Mucosa of rectum (tissue), 2 donors: ENCODE measurements around the gene RIPK1.

ENCODE experiments used
- H3K27ac ChIP-seq, 2 donors: one replicate each; pipeline ENCODE4 v1.7.0; 2013; ENCODE audit warnings: inconsistent platforms in 2 of 2, low read depth in 2 of 2, low read length in 2 of 2
- H3K27me3 ChIP-seq, 2 donors: one replicate each; pipeline ENCODE4 v1.7.0; 2013; ENCODE audit warnings: low read length in 2 of 2; ENCODE audit not compliant: control insufficient read depth in 2 of 2, insufficient read depth in 2 of 2
- H3K36me3 ChIP-seq, 2 donors: one replicate each; pipeline ENCODE4 v1.7.0; 2013; ENCODE audit warnings: low read length in 2 of 2; ENCODE audit not compliant: control insufficient read depth in 2 of 2, insufficient read depth in 2 of 2
- H3K4me1 ChIP-seq, 2 donors: one replicate each; pipeline ENCODE4 v1.7.0; 2013; ENCODE audit warnings: low read length in 2 of 2, mild to moderate bottlenecking in 1 of 2; ENCODE audit not compliant: control insufficient read depth in 2 of 2, insufficient read depth in 2 of 2
- H3K4me3 ChIP-seq, 2 donors: one replicate each; pipeline ENCODE4 v1.7.0; 2013; ENCODE audit warnings: low read length in 2 of 2
- H3K9ac ChIP-seq, 2 donors: one replicate each; pipeline ENCODE4 v1.7.0; 2013; ENCODE audit warnings: low read length in 2 of 2, low read depth in 1 of 2, mild to moderate bottlenecking in 1 of 2
- H3K9me3 ChIP-seq, 2 donors: one replicate each; pipeline ENCODE4 v1.7.0; 2013; ENCODE audit warnings: low read length in 2 of 2; ENCODE audit not compliant: control insufficient read depth in 2 of 2
- donor health status: healthy.
- donor health status: Normal muscosa, but diverticular disease.

Gene RIPK1

GRCh38 chr6:3079682-3080081 is 11.4 kb downstream of the RIPK1 start:
- H3K9ac ChIP-seq: no peak overlapping the region
- no peaks in the 10 kb centered on the region for H3K9me3 ChIP-seq
- no peak overlapping the region for H3K27ac ChIP-seq
- H3K4me1 ChIP-seq: peaks cover 2 to 4% of the 10 kb centered on the region in 2 donors
- H3K27me3 ChIP-seq: no peaks in the 10 kb centered on the region
- no peak overlapping the region for H3K4me3 ChIP-seq
- peaks cover 58 to 73% of the 10 kb centered on the region in 2 donors for H3K36me3 ChIP-seq

- Histone ChIP-seq H3K27me3 (no peaks in the 10 kb centered on the region), H3K4me3 (no peak overlapping the region), H3K27ac (no peak overlapping the region), H3K36me3 (peaks cover 76 to 92% of the 10 kb centered on the region in 2 donors), H3K4me1 (no peaks in the 10 kb centered on the region), H3K9ac (no peak overlapping the region), H3K9me3 (no peaks in the 10 kb centered on the region)
Measured at GRCh38 chr6:3081960-3082359, 13.7 kb downstream of the RIPK1 start.

GRCh38 chr6:3085074-3085473 is 16.8 kb downstream of the RIPK1 start:
- H3K27me3 ChIP-seq: no peaks in the 10 kb centered on the region
- H3K9me3 ChIP-seq: no peaks in the 10 kb centered on the region
- no peak overlapping the region for H3K9ac ChIP-seq
- H3K27ac ChIP-seq: no peak overlapping the region
- H3K36me3 ChIP-seq: peaks cover 74 to 84% of the 10 kb centered on the region in 2 donors
- no peak overlapping the region for H3K4me3 ChIP-seq
- H3K4me1 ChIP-seq: peaks cover 4% of the 10 kb centered on the region in 2 donors

DNA sequence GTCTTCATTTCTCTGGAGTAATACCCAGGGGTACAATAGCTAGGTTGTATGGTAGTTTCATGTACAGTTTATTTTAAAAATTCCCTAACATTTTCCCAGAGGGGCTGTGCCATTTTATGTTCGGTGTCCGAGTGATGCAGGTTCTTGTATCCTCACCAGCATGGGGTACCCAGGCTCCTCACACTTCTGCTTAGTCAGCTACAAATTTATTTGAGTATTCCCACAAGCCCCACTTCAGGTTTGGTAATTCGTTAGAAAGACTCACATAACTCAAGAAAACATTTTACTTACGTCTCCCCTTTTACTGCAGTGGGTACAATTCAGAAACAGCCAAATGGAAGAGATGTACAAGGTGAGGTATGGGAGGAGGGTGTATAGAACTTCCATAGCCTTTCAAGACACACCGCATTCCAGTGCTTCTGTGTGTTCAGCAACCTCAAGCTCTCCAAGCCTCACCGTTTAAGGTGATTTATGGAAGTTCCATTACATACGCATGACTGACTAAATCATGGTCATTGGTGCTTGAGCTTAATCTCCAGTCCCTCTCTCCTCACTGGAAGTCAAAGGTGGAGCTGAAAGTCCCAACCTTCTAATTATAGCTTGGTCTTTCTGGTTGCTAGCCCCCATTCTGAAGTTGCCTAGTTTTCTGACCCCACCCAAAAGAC is 18.1 kb downstream of the RIPK1 start:
- no peak overlapping the region for H3K4me3 ChIP-seq
- peaks cover 4% of the 10 kb centered on the region in 2 donors for H3K4me1 ChIP-seq
- H3K9me3 ChIP-seq: no peaks in the 10 kb centered on the region
- no peak overlapping the region for H3K9ac ChIP-seq
- H3K36me3 ChIP-seq: peaks cover 71 to 76% of the 10 kb centered on the region in 2 donors
- H3K27ac ChIP-seq: no peak overlapping the region
- no peaks in the 10 kb centered on the region for H3K27me3 ChIP-seq

DNA sequence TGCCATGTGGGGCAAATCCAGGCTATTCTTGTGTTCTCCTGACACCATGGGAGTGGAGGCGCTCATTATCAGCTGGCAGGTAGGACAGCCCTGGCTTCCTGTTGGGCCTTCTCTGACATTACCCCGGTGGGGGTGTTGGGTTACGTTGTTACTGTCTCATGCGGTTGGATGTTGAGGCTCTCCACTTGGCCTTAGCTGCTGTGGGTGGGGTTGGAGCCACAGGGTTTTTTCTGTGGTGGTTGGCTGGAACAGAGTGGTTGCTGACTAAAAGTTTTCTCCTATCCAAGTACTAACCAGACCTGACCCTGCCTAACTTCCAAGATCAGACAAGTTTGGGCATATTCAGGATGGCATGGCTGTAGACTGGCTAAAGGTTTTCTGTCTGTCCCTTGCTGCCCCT is 20.2 kb downstream of the RIPK1 start:
- H3K27ac ChIP-seq: peak overlapping the region; percentile 28 to 46
- H3K27me3 ChIP-seq: no peaks in the 10 kb centered on the region
- peaks cover 55 to 58% of the 10 kb centered on the region in 2 donors for H3K36me3 ChIP-seq
- H3K4me1 ChIP-seq: peaks cover 4% of the 10 kb centered on the region in 2 donors
- no peaks in the 10 kb centered on the region for H3K9me3 ChIP-seq
- H3K9ac ChIP-seq: no peak overlapping the region
- H3K4me3 ChIP-seq: no peak overlapping the region

DNA sequence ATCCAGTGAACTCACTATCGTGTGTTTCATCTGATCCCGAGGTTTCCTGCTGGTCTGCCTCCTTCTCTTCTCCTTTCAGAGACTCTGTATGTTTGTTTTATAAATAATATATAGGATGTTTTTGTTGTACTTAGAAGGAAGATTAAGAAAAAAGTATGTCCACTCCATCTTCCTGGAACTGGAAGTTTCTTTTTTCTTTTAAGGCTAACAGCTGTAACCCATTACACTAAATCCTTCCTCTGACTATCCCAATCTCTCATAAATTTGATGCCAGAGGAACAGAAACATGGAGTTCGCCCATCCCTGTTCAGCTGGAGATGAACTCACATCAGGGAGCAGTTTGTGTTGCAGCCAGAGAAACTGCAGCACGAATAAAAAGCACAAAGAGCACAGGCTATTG is 20.7 kb downstream of the RIPK1 start:
- H3K4me1 ChIP-seq: peaks cover 4% of the 10 kb centered on the region in 2 donors
- H3K36me3 ChIP-seq: peaks cover 53 to 54% of the 10 kb centered on the region in 2 donors
- H3K27ac ChIP-seq: peak overlapping the region; percentile 28 to 46
- no peak overlapping the region for H3K4me3 ChIP-seq
- H3K9me3 ChIP-seq: no peaks in the 10 kb centered on the region
- no peak overlapping the region for H3K9ac ChIP-seq
- no peaks in the 10 kb centered on the region for H3K27me3 ChIP-seq

- Histone ChIP-seq H3K9ac (no peak overlapping the region), H3K9me3 (no peaks in the 10 kb centered on the region), H3K36me3 (peaks cover 47 to 52% of the 10 kb centered on the region in 2 donors), H3K4me1 (peaks cover 4% of the 10 kb centered on the region in 2 donors), H3K27ac (no peak overlapping the region), H3K4me3 (no peak overlapping the region), H3K27me3 (no peaks in the 10 kb centered on the region)
Measured at GRCh38 chr6:3090013-3090412, 21.7 kb downstream of the RIPK1 start.

GRCh38 chr6:3094815-3095214 is 26.5 kb downstream of the RIPK1 start:
- H3K9ac ChIP-seq: no peak overlapping the region
- H3K27me3 ChIP-seq: no peaks in the 10 kb centered on the region
- H3K27ac ChIP-seq: no peak overlapping the region
- H3K4me1 ChIP-seq: no peaks in the 10 kb centered on the region
- no peak overlapping the region for H3K4me3 ChIP-seq
- peaks cover 21 to 27% of the 10 kb centered on the region in 2 donors for H3K36me3 ChIP-seq
- H3K9me3 ChIP-seq: no peaks in the 10 kb centered on the region

GRCh38 chr6:3102875-3103274 is 34.6 kb downstream of the RIPK1 start:
- peaks cover 45 to 48% of the 10 kb centered on the region in 2 donors for H3K36me3 ChIP-seq
- H3K9ac ChIP-seq: no peak overlapping the region
- no peaks in the 10 kb centered on the region for H3K9me3 ChIP-seq
- no peak overlapping the region for H3K4me3 ChIP-seq
- no peaks in the 10 kb centered on the region for H3K27me3 ChIP-seq
- no peak overlapping the region for H3K27ac ChIP-seq
- H3K4me1 ChIP-seq: no peaks in the 10 kb centered on the region

GRCh38 chr6:3108746-3109414 is 40.6 kb downstream of the RIPK1 start:
- no peaks in the 10 kb centered on the region for H3K9me3 ChIP-seq
- no peaks in the 10 kb centered on the region for H3K4me1 ChIP-seq
- H3K4me3 ChIP-seq: no peak overlapping the region
- no peak overlapping the region for H3K27ac ChIP-seq
- no peak overlapping the region for H3K9ac ChIP-seq
- no peaks in the 10 kb centered on the region for H3K27me3 ChIP-seq
- peaks cover 60 to 69% of the 10 kb centered on the region in 2 donors for H3K36me3 ChIP-seq
